Transverse colon (tissue), 3 donors: ENCODE data around the gene PLA2G15.

Source experiments
- POLR2A ChIP-seq: fragments of 450-650 bp; IDR thresholded peaks from one replicate; pipeline ENCODE4 v1.6.1; 2016; ENCODE audit warnings: antibody characterized with exemption, mild to moderate bottlenecking, moderate library complexity
- TF ChIP-seq, protein P1 (sequence below), 5 experiments: fragments of 200-600 bp in 3 of 5; fragments of 450-650 bp in 2 of 5; sonication (generic) in 3 of 5; IDR thresholded peaks; 1 replicate in 2 of 5; 2 replicates in 3 of 5; pipeline ENCODE4 v1.5.1; 2016 to 2017; ENCODE audit warnings: antibody characterized with exemption in 5 of 5, inconsistent platforms in 3 of 5, mild to moderate bottlenecking in 2 of 5, moderate library complexity in 1 of 5

DNA sequence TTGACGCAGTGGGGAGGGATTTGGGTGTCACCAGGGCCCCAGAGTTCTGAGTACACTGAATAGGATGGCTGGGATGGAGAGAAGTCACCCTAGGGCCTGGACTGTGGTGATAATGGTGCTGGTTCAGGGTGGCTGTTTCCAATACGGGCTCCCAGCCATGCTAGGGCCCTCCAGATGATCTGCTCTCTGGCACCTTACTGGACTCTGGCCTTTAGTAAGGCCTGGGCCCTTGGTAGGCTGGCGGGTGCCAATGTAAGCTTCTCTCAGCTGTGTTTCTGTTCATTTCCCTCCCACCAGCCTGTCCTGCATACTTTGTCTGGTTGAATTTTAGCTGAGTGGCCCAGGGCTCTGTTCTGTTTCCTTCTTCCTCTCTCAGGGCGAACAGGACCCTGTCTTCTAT is 2.8 kb downstream of the PLA2G15 start:
- TF ChIP-seq, protein P1, sequence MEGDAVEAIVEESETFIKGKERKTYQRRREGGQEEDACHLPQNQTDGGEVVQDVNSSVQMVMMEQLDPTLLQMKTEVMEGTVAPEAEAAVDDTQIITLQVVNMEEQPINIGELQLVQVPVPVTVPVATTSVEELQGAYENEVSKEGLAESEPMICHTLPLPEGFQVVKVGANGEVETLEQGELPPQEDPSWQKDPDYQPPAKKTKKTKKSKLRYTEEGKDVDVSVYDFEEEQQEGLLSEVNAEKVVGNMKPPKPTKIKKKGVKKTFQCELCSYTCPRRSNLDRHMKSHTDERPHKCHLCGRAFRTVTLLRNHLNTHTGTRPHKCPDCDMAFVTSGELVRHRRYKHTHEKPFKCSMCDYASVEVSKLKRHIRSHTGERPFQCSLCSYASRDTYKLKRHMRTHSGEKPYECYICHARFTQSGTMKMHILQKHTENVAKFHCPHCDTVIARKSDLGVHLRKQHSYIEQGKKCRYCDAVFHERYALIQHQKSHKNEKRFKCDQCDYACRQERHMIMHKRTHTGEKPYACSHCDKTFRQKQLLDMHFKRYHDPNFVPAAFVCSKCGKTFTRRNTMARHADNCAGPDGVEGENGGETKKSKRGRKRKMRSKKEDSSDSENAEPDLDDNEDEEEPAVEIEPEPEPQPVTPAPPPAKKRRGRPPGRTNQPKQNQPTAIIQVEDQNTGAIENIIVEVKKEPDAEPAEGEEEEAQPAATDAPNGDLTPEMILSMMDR (IDR thresholded peaks at IDR 0.05), result no peak
- no peak for TF ChIP-seq POLR2A
